GM12864 (cell line): ENCODE data around the gene SYNM.
"Not testable (repeated sequence)": the region's sequence is repeated elsewhere in the genome, so short reads cannot be mapped to it uniquely, and the experiment has no call there.

Source experiments
- DNase-seq: peaks from one replicate; pipeline ENCODE4 v3.0.0-alpha.2; 2011; ENCODE audit warnings: low read depth
- H3K4me3 ChIP-seq: 2 replicates; pipeline ENCODE4 v1.5.1; 2011; ENCODE audit warnings: mild to moderate bottlenecking, low read depth, low read length, control low read depth
- CTCF ChIP-seq: IDR thresholded peaks from 2 replicates; pipeline ENCODE4 v1.5.1; 2011; ENCODE audit warnings: low read depth, mild to moderate bottlenecking, moderate library complexity, low read length, control low read depth, inconsistent platforms; ENCODE audit errors: missing control alignments

Gene SYNM

GRCh38 chr15:99108993-99109392 lies 4.1 kb downstream of the SYNM start:
- DNase-seq: no peak
- TF ChIP-seq CTCF: no peak

GRCh38 chr15:99109555-99110021 lies 4.7 kb downstream of the SYNM start:
- no peak overlapping the region for H3K4me3 ChIP-seq
- no peak for DNase-seq
- no peak for TF ChIP-seq CTCF

More at GRCh38 chr15:99108993-99109392, 4.1 kb downstream of the SYNM start:
- H3K4me3 ChIP-seq: no peak overlapping the region

- H3K4me3 ChIP-seq: no peak overlapping the region
- no peak for TF ChIP-seq CTCF
- DNase-seq: no peak
Observed at GRCh38 chr15:99110093-99110492, 5.2 kb downstream of the SYNM start.

- no peak for TF ChIP-seq CTCF
- no peak for DNase-seq
- H3K4me3 ChIP-seq: no peak overlapping the region
Observed at GRCh38 chr15:99110581-99111320, 5.9 kb downstream of the SYNM start.

GRCh38 chr15:99111641-99112040 lies 6.8 kb downstream of the SYNM start:
- not testable (repeated sequence) for H3K4me3 ChIP-seq, DNase-seq

- no peak overlapping the region for H3K4me3 ChIP-seq
- DNase-seq: no peak
- TF ChIP-seq CTCF: no peak
Observed at GRCh38 chr15:99113547-99114271, 8.8 kb downstream of the SYNM start.

- no peak overlapping the region for H3K4me3 ChIP-seq
- no peak for DNase-seq
- TF ChIP-seq CTCF: no peak
Observed at GRCh38 chr15:99114511-99115299, 9.8 kb downstream of the SYNM start.
